NCI-H446 (cell line): Measurements from ENCODE around the gene ABHD17A.

ENCODE experiments used
- DNase-seq, 2 experiments: peaks; one replicate each; lab custom pipeline; 2025; lab: John Stamatoyannopoulos, UW

The ABHD17A gene

GRCh38 chr19:1839658-1840540 is 45.4 kb downstream of the ABHD17A start:
- DNase-seq: no peak

- DNase-seq: no peak
Observed at GRCh38 chr19:1837625-1838105, 47.6 kb downstream of the ABHD17A start.

- DNase-seq: no peak
Observed at GRCh38 chr19:1837222-1837565, 48.1 kb downstream of the ABHD17A start.

- DNase-seq: no peak
Observed at GRCh38 chr19:1836458-1837221, 48.7 kb downstream of the ABHD17A start.

GRCh38 chr19:1833540-1833939 is 51.8 kb downstream of the ABHD17A start:
- DNase-seq: no peak

- no peak for DNase-seq
Observed at GRCh38 chr19:1832046-1832663, 53.1 kb downstream of the ABHD17A start.

GRCh38 chr19:1830978-1831377 is 54.3 kb downstream of the ABHD17A start:
- DNase-seq: no peak

- DNase-seq: no peak
Observed at GRCh38 chr19:1830568-1830967, 54.7 kb downstream of the ABHD17A start.

- no peak for DNase-seq
Observed at GRCh38 chr19:1829958-1830357, 55.3 kb downstream of the ABHD17A start.

- DNase-seq: no peak
Observed at GRCh38 chr19:1828279-1829238, 56.7 kb downstream of the ABHD17A start.

GRCh38 chr19:1827566-1828278 is 57.6 kb downstream of the ABHD17A start:
- DNase-seq: no peak
